Measurements from ENCODE around the gene PHLDA1. TPM values are rescaled to one million over a fixed set of nuclear protein-coding genes. Genes with fewer than 3 reads are reported as not detected.

The PHLDA1 gene
- total and polyA plus RNA-seq, 2 of the 13 experiments (the other 11 are each of a cell fraction or from before 2014, with no cell fraction given): 33.8 to 41.0 TPM

DNA sequence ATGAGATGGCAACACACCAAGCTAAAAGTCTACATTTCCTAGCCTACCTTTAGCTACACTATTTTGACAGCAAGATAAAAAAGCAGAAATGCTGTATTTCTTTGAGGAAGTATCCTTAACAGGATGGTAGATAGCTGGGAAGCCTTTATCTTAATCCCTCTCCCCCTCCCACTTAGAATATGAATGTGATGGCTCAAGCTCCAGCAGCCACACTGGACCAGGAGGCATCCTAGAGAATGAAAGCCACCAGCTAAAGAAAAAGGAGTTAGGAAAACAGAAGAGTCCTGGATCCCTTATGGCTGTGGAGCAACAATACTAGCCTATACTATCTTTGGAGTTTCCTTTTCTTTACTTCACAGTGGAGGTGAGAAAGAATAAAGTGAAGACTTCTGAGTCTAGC, 37.8 kb upstream of the PHLDA1 start (continued):
- TF ChIP-seq, protein P1, sequence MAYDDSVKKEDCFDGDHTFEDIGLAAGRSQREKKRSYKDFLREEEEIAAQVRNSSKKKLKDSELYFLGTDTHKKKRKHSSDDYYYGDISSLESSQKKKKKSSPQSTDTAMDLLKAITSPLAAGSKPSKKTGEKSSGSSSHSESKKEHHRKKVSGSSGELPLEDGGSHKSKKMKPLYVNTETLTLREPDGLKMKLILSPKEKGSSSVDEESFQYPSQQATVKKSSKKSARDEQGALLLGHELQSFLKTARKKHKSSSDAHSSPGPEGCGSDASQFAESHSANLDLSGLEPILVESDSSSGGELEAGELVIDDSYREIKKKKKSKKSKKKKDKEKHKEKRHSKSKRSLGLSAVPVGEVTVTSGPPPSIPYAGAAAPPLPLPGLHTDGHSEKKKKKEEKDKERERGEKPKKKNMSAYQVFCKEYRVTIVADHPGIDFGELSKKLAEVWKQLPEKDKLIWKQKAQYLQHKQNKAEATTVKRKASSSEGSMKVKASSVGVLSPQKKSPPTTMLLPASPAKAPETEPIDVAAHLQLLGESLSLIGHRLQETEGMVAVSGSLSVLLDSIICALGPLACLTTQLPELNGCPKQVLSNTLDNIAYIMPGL (CRISPR knock-in tag; IDR thresholded peaks at IDR 0.05; ENCODE audit: borderline replicate concordance in 1 of 2, low read depth in 1 of 2): no peak
- TF ChIP-seq NR2C2 (CRISPR knock-in tag; IDR thresholded peaks at IDR 0.05; ENCODE audit: borderline replicate concordance): no peak
- no peak for TF ChIP-seq ZNF350 (CRISPR knock-in tag; IDR thresholded peaks at IDR 0.05; ENCODE audit: borderline replicate concordance, low read depth)
- no peak for TF ChIP-seq SMC3 (IDR thresholded peaks at IDR 0.05; ENCODE audit: low read length)
- TF ChIP-seq, protein P2, sequence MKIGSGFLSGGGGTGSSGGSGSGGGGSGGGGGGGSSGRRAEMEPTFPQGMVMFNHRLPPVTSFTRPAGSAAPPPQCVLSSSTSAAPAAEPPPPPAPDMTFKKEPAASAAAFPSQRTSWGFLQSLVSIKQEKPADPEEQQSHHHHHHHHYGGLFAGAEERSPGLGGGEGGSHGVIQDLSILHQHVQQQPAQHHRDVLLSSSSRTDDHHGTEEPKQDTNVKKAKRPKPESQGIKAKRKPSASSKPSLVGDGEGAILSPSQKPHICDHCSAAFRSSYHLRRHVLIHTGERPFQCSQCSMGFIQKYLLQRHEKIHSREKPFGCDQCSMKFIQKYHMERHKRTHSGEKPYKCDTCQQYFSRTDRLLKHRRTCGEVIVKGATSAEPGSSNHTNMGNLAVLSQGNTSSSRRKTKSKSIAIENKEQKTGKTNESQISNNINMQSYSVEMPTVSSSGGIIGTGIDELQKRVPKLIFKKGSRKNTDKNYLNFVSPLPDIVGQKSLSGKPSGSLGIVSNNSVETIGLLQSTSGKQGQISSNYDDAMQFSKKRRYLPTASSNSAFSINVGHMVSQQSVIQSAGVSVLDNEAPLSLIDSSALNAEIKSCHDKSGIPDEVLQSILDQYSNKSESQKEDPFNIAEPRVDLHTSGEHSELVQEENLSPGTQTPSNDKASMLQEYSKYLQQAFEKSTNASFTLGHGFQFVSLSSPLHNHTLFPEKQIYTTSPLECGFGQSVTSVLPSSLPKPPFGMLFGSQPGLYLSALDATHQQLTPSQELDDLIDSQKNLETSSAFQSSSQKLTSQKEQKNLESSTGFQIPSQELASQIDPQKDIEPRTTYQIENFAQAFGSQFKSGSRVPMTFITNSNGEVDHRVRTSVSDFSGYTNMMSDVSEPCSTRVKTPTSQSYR (CRISPR knock-in tag; IDR thresholded peaks at IDR 0.05; ENCODE audit: borderline replicate concordance): no peak
- no peak for TF ChIP-seq SOX5 (CRISPR knock-in tag; IDR thresholded peaks at IDR 0.05; ENCODE audit: borderline replicate concordance)
- TF ChIP-seq JDP2 (CRISPR knock-in tag; IDR thresholded peaks at IDR 0.05; ENCODE audit: borderline replicate concordance): no peak
- no peak for TF ChIP-seq ZEB1 (IDR thresholded peaks at IDR 0.05; ENCODE audit: insufficient replicate concordance, low read depth)
- no peak for TF ChIP-seq PRMT3 (CRISPR knock-in tag; IDR thresholded peaks at IDR 0.05; ENCODE audit: borderline replicate concordance, low read depth)
- TF ChIP-seq ZNF33B (CRISPR knock-in tag; IDR thresholded peaks at IDR 0.05): no peak
- no peak for TF ChIP-seq FOXC1 (CRISPR knock-in tag; IDR thresholded peaks at IDR 0.05; ENCODE audit: borderline replicate concordance)
